HG02973 (cell line): Measurements from ENCODE around the gene MAML2.
A peak's percentile ranks its signal among the peaks of the same experiment; 100 is the strongest.
"Not testable (repeated sequence)": the region's sequence is repeated elsewhere in the genome, so short reads cannot be mapped to it uniquely, and the experiment has no call there.

ENCODE experiments used
- ATAC-seq: cut with Tn5 transposase; IDR thresholded peaks from one replicate; pipeline ENCODE4 v1.9.1; 2021; ENCODE audit warnings: moderate library complexity; ENCODE audit not compliant: unreplicated experiment

The MAML2 gene

DNA sequence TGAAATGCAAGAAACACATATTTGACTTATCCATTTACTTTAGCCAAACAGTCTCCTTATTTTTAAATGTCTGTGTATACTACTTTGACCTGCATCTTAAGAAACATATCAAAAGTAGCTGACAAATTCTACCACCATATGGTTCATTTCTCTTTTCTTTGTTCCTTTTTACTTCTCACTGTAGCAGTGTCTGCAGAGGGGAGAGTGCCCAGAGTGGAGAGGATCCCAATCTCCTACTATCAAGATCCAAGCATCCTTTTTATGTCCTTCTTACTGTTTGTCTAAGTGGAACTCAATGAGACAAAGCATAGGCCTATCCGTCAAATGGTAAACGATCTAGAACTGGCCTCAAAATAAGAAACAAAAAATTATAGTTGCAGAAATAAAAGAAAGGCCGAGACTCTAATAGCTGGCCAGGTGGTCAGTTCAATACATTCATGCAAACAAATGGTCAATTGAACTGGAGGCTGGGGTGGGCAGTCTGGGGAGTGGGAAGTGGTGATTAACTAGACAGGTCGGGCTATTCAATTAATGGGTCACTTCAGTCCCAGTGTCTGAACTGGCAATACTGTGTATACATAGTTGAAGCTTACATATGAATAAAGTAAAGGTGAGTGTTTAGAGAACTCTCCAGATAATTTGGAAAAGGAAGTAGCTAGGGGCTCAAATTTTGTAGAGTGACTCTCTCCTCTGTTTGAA, 149.1 kb downstream of the MAML2 start:
- no peak for ATAC-seq

DNA sequence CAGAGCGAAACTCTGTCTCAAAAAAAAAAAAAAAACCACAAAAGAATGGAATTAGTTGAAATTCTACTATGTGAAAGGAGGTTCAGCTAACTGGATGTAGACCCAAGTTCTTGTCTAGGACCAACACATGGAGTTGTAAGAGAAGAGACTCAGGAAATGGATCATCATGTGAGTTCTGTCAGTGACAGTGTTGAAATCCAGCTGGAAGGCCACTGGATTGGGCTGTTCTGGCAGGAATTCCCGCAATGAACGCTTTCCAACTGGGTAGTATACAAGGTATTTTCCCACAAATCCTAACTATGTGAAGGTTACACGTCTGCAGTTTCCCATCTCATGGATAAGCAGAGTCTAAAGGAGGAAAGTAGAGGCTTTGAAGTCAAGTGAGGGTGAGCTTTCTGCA, 151.2 kb downstream of the MAML2 start:
- no peak for ATAC-seq

DNA sequence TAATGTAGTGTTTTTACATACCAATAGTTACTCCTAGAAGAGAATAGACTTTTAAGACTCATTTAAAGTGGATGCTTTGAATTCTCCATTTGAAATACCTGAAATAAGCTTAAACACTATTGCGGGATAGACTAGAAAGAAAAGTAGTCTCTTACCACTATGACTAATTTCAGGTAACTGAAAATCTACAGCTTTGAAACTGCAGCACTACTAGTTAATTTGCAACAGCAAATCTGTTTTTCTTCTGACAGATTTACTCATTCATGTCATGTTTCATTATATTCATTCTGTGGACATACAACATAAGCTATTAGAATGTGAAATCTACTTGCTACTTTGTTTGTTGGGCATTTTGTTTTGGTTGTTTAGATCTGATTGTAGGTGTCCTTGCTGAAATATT, 153.6 kb downstream of the MAML2 start:
- ATAC-seq: peak; percentile 45

DNA sequence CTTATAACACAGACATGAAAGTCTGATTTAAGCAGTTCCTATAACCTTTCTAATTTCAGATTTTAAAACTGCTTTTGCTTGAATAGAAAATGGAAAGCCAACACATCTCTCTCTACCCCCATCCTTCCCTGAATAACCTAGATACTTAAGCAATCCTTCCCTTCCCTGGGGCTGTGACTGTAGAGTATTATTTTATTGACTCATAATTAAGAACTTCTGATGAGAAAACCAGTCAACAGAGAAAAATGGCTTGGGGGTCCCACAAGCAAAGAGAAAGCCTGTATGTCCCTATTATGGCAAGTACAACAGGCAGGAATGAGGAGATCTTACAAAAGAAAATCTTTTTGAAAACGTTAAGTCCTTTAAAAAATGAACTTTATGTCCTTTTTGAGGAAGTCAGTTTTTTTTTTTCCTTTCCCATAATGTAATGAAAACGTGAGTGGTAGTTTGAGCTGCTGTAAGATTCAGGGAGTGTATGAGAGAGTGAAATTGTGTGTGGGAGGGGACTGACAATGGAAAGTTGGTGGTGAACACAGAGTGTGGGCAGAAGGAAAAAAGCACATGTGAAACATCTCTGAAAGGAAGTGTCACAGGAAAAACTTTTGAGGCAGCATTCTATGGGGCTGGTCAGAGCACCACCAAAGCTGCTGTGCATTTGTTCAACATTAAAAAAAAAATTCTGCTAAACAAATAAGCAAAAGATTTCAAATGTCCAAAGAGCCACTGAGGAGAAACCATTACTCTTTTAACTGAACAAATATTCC, 154.6 kb downstream of the MAML2 start:
- peak; percentile 43 for ATAC-seq

DNA sequence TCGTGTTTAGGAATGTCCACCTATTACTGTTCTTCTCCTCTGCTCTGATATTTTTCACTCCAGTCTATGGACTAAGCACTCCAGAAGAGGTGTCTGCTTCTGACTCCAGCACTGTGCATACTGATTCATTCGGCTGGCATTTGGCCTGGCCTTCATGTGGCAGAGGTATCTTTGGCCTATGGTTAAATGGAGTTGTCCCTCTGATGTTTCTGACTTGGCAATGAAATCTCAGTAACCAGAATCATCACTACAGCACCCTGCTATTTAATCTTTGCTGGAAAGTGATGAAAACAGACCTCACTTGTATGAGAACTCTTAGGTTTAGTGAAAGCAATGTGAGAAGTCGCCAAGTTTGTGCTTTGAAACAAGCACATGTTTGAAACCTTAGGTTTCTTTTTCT, 155.2 kb downstream of the MAML2 start:
- ATAC-seq: no peak

DNA sequence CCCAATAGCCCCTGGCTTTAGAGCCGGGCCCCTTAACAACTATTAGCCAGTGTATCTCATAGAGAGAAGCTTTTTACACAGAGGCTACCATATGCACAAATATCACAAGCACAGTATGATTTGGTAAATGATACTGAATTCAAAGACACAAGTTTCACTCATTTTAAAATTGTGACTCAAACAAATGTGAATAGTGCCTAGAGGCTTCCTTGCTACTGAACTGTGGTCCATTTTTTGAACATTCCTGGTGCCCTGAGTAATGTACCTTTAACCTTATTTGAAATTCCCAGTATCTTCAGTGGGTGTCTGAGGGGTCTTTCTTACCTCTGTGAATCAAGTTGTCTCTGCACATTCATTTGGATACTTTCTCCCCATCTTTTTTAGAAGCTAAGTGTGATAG, 156.2 kb downstream of the MAML2 start:
- ATAC-seq: no peak

DNA sequence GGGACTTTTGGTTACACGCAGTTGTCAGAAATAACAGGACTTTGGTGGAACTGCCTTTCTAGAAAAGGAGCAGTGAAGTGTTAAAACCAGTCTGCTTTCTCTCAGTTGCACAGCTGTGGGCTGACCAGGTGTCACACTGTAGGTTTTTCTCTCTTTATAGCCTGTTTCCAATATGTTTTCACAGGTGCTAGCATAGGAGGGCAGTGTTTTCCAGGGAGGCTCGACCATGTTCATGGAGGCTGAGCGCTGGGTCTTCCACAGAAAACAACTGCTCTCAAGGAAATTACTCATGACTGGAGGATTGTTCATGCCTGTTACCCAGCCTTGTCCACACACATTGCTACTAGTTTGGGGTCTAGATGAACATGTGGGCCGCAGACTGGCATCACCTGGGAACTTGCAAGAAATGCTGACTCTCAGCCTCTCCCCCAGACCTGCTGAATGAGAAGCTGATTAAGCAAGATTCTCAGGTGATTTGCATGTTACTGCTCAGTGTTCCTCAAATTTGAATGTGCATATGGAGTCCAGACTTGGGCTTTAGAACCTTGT, 157.7 kb downstream of the MAML2 start:
- peak; percentile 61 for ATAC-seq

DNA sequence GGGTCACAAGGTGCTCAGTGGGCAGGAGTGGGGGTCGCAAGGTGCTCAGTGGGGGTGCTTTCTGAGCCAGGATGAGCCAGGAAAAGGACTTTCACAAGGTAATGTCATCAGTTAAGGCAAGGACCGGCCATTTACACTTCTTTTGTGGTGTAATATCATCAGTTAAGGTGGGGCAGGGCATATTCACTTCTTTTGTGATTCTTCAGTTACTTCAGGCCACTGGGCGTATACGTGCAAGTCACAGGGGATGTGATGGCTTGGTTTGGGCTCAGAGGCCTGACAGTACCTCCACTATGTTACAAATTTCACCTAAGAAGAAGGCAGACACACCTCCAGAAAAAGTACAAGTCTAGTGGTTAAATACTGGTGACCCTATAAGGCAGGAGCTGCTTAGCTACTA, 162.1 kb downstream of the MAML2 start:
- ATAC-seq: not testable (repeated sequence)

DNA sequence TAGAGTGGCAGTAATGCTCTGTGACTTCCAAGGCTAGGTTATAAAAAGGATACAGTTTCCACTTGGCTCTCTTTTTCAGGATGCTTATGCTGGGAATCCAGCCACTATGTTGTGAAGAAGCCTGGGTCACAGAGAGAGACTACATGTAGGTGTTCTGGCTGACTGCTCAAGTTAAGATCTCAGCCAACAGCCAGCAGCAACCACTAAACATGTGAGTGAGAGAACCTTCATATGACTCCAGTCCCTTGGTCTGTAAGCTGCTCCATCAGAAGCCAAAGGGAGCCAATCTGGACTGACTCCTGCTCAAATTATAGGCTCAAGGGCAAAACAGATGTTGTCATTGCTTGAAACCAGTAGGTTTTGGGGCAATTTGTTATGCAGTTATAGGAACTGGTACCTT, 162.7 kb downstream of the MAML2 start:
- ATAC-seq: no peak

DNA sequence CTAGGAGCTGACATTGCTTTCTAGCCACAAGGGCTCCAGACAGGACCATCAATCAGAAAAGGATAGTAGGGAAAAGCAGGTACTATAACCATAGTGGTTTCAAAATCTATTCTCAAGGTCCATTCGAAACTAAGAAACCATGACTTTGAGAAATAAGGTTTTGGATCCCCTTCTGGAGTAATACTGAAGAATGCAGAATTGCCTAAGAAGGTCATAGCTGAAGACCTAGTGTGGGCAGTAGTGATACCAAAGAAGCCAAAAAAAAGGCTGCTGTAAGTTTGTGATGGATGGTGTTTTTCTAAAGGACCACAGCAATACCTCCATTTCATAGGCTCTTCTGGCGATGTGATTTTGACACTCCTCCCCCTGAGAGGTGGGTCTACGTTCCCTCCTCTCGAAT, 163.1 kb downstream of the MAML2 start:
- peak; percentile 36 for ATAC-seq

DNA sequence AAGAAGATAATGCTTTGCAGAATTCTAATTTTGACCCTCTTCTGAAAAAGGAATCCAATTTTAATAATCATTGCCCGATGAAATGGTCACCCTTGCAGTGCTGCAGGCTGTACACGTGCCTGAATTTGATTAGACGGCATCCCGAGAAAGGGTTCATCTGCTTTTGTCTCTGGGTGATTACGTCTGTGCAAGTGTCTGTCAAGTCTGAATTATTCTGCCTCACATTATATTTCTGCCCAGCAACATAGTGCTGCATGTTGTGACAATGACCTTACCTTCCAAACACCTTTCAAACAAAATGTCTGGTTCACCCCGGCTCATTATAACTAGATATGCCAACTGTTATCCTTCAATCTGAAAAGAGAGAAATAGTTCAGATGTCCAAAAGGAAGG, 164.1 kb downstream of the MAML2 start:
- no peak for ATAC-seq

DNA sequence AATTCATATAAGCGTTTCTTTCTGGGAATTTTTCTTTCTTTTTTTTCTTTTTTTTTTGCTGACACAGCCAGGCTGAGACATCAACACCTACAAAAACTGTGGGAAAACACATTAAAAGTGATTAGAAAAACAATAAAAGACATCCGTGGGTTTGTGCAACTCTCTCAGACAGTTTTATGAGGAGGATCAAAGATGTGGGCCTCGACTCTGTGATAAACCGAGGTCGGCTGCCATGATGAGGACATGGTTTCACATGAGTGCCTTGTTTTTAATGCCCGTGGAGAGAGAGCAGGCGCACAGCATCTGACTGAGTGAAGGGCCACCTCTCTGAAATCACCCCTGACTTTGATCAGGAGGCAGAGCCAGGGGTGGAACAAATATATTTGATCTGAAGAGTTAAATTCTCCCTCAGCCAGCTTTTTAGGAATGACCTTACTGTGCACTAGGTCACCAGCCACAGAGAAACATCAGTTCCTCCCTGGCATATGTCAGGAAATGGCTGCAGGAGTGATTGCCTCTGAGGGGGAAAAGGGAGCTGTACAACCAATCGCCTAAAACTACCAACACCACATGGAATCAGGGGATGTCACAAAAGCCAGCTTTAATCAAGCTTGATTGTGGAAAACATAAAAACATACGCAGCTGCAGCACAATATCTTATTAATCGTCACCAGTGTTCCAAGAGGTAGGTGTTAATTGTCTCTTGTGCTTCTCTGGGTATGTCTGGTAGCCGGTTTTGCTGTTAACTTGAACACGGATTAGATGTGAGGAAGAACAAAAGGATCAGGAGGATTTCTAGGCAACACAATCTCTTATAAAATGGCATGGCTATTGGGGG, 164.7 kb downstream of the MAML2 start:
- no peak for ATAC-seq

DNA sequence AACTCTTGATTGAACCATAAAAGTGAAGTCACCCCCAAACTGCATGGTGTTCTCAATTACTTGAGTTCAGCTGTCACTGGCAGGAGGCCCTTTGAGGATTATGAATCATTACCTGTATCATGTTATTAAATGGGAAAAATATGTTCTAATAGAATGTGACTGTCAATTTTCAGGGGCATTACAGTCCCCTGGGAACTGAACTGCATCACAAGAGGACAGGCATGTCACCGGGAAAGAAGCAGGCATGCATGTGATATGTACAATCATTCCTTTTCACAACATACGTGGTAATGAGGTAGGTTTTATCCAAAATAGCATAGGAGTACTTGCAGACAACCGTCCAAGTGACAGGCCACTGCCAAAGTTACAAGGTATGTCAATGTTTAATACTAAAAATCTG, 165.8 kb downstream of the MAML2 start:
- no peak for ATAC-seq

DNA sequence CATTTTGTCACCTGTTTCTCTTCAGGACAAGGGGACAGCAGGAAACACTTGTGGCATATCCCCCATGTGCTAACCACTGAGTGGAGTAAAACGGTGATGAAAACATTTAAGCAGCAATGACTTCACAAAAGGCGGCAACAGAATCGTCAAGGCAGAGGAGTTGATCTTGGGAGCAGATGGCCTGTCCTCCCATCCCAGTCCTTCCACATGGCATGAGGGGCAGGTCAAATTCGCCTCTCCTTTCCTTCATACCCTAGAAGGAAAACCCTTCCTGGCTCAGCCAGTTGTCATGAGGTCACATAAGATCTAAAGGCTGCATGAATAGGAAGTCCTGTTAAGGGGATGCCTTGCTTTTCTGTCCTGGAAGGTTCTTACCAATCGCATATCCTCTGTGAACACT, 169.1 kb downstream of the MAML2 start:
- ATAC-seq: no peak

DNA sequence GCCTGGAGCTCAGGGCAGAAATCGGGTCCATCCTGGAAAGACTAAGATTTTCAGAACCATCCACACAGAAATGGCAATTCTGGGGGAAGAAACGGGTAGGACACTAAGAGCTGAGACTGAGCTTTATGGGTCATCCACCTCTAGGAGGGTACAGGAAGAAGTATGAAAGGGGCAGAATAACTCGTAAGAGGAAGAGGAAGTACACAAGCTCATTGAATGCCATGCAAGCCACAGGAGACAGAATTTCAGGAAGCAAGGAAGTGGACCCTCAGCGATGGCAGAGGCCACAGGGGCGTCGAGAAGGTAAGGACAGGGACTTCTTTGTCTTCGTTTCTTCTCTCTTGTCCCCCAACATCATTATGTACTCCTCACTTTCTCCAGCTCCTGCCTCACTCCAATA, 169.6 kb downstream of the MAML2 start:
- no peak for ATAC-seq

DNA sequence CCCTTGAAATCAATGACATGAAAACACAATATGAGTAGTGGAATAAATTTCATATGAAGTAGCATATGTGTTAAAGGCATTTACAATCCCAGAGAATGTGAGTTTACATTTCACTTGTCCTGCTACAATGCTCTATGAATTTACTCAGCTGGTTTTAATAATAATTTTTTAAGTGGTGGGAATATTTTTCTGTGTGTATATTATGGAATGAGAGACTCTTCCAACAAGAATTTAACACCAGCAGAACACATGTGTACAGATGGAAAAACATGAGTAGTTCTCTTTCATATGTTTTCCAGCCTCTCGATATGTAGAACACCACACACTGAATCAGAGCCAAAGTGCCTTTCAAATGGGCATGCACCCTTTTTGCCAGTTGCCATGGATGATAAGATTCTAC, 170.4 kb downstream of the MAML2 start:
- no peak for ATAC-seq

DNA sequence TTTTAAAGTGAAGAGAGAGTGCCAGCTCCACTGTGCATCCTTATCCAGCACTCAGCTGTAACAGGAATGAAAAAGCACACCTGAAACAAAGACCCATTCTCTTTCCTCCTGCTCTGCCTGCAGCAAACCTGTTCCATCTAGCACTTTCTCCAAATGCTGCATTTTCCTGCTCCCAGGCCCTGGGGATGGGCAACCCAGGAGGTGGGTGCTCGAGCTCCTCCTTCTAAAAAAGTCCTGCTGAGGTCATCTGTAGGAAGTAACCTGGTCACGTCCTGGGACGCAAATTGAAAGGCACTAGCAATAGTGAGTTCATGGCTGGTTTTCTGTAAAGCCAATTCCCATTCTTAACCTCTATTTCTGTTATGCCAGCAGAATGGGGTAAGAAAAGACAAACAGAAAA, 173.7 kb downstream of the MAML2 start:
- ATAC-seq: no peak

DNA sequence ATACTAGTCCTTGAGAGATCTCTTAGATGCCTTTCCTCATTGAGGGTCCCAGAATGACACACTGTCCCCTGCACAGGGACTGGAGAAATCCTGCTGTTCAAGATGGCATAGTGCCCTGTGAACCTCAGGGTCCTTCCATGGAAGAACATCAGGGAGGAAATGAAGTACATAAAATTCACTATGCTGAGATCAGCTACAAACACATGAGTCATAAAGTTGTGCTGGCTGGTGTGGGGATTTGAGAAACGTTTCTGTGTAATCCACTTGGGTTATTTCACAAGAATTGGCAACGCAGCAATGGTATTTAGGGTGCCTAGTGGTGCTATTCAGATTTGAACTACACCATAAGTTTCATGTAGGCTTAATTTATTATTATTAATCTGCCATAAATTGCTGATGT, 174.4 kb downstream of the MAML2 start:
- ATAC-seq: no peak

DNA sequence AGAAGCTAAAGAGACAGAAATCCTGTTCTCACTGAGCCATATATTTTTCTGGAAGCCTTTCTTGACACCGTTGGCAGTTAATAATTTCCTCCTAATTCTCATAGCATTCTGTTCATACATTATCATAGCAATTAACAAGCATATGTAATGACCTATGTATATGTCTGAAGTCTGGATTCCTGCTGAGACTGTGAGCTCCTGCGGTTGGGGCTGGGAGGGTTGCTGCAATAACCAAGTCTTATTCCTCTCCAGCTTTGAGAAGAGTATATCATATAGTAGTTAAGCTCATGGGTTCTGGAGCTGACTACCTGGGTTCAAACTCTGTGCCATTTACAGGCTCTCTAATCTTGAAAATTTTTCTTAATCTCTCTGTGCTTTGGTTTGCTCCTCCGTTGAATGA, 175.2 kb downstream of the MAML2 start:
- no peak for ATAC-seq

DNA sequence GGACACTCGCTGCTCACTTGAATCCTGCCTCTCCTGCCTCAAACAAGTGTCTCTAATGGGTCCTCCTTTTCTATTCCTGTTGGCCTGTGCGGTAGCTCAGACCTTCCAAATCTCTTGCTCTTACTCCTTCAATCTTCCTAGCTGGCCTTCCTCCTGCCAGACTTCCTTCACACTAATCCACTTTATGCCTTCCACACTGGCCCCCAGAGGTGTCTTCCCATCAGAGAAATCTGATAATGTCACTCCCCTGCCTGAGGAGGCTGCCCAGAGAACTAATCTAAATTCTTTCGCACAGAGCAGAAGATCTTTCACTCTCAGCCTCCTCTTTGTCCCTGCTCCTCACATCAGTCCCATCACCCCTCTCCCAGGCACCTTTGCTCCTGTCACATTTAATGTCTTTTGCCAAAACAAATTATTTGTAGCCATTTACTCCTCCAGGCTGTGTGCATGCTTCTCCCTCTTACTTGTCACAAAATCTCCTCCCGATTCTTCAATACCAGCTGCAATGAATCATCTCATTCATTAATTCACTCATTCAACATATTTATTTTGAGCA, 175.7 kb downstream of the MAML2 start:
- ATAC-seq: no peak

DNA sequence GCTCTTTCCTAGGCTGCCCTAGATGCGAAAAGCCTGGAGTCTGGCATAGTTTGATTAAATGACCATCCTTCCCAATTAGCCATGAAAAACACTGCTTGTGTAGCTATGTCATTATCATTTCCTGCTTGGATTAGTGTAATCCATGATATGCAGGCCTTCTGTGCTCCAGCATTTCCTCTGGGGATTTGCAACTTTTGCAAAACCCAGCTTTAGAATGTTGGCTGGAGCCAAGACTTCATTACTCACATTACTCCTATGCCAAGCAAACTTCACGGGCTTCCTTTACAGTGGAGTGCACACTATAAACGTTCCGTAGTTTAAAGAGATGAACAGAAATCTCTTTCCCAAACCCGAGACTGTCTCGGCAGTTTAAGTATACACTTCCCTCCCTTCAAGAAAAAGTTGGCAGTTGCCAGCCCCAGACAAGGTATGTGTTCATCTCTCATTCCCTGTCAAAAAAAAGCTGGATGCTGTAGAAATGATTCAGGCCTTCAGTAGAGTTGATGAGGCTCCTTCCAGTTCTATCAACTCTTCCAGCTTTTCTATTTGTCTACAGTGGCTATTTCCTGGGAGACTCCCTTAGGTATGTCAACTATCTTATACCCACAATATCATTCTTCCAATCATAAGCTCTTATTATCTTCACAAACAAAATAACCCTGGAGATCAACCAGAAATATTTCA, 180.0 kb downstream of the MAML2 start:
- no peak for ATAC-seq
